GM18517 (cell line): Measurements from ENCODE around the gene MCC.

Source experiments
- ATAC-seq: cut with Tn5 transposase; IDR thresholded peaks from one replicate; pipeline ENCODE4 v1.9.1; 2021; ENCODE audit warnings: mild to moderate bottlenecking, moderate library complexity; ENCODE audit not compliant: unreplicated experiment

The MCC gene

GRCh38 chr5:113017881-113018635 is 470.2 kb downstream of the MCC start:
- ATAC-seq: no peak

- no peak for ATAC-seq
Measured at GRCh38 chr5:113005454-113005853, 482.8 kb downstream of the MCC start.

GRCh38 chr5:113003763-113004162 is 484.5 kb downstream of the MCC start:
- ATAC-seq: no peak

GRCh38 chr5:113002423-113002822 is 485.8 kb downstream of the MCC start:
- no peak for ATAC-seq

GRCh38 chr5:113000466-113000865 is 487.8 kb downstream of the MCC start:
- ATAC-seq: no peak

- ATAC-seq: no peak
Measured at GRCh38 chr5:112998296-112998695, 490.0 kb downstream of the MCC start.

GRCh38 chr5:112996830-112997374 is 491.4 kb downstream of the MCC start:
- ATAC-seq: no peak

- peak; percentile 82 for ATAC-seq
Measured at GRCh38 chr5:112995764-112996618, 492.3 kb downstream of the MCC start.

GRCh38 chr5:112986224-112986623 is 502.0 kb downstream of the MCC start:
- no peak for ATAC-seq

GRCh38 chr5:112983363-112983762 is 504.9 kb downstream of the MCC start:
- ATAC-seq: no peak

GRCh38 chr5:112979723-112980122 is 508.5 kb downstream of the MCC start:
- no peak for ATAC-seq

- ATAC-seq: no peak
Measured at GRCh38 chr5:112978836-112979235, 509.4 kb downstream of the MCC start.

GRCh38 chr5:112977440-112977861 is 510.8 kb downstream of the MCC start:
- no peak for ATAC-seq

- ATAC-seq: peak; percentile 97
Measured at GRCh38 chr5:112976432-112977309, 511.6 kb downstream of the MCC start, which contains the start of gene DCP2. TSS of gene DCP2 (plus strand) at chr5:112976798. CDS start at chr5:112976934, 136 bp downstream.

- ATAC-seq: peak; percentile 25
Measured at GRCh38 chr5:112975721-112976431, 512.4 kb downstream of the MCC start.

- ATAC-seq: no peak
Measured at GRCh38 chr5:112974901-112975300, 513.4 kb downstream of the MCC start.

- ATAC-seq: no peak
Measured at GRCh38 chr5:112973904-112974303, 514.3 kb downstream of the MCC start.

- ATAC-seq: no peak
Measured at GRCh38 chr5:112973036-112973435, 515.2 kb downstream of the MCC start.
